Liver (tissue), 9 donors: ENCODE measurements around the gene TMX2. TPM values are rescaled to one million over a fixed set of nuclear protein-coding genes. Genes with fewer than 3 reads are reported as not detected.

Experiments used
- DNase-seq: peaks from one replicate; pipeline ENCODE4 v3.0.0-alpha.2; 2017; ENCODE audit warnings: low spot score
- H3K27ac ChIP-seq, 2 donors: one replicate each; pipeline ENCODE4 v1.7.0; 2013; ENCODE audit warnings: inconsistent platforms in 2 of 2, low read length in 2 of 2, control low read depth in 1 of 2, low read depth in 1 of 2, mild to moderate bottlenecking in 1 of 2
- H3K27me3 ChIP-seq, 4 donors: one replicate each; pipeline versions ENCODE4 v1.6.1 to v1.7.0; 2013; ENCODE audit warnings: low read length in 3 of 4, inconsistent platforms in 1 of 4, mild to moderate bottlenecking in 1 of 4, moderate library complexity in 1 of 4; ENCODE audit not compliant: control insufficient read depth in 4 of 4, insufficient read depth in 4 of 4
- H3K36me3 ChIP-seq, 4 donors: one replicate each; pipeline versions ENCODE4 v1.6.1 to v1.7.0; 2013; ENCODE audit warnings: low read length in 3 of 4, mild to moderate bottlenecking in 3 of 4, low read depth in 1 of 4, moderate library complexity in 1 of 4; ENCODE audit not compliant: control insufficient read depth in 4 of 4, insufficient read depth in 3 of 4
- H3K4me1 ChIP-seq, 4 donors: one replicate each; pipeline versions ENCODE4 v1.6.1 to v1.7.0; 2013; ENCODE audit warnings: low read length in 3 of 4, mild to moderate bottlenecking in 3 of 4, moderate library complexity in 1 of 4; ENCODE audit not compliant: control insufficient read depth in 4 of 4, insufficient read depth in 4 of 4
- H3K4me3 ChIP-seq, 3 donors: one replicate each; pipeline versions ENCODE4 v1.6.1 to v1.7.0; 2013; ENCODE audit warnings: low read length in 3 of 3, control low read depth in 1 of 3, low read depth in 1 of 3, mild to moderate bottlenecking in 1 of 3
- H3K9ac ChIP-seq, 2 donors: one replicate each; pipeline ENCODE4 v1.7.0; 2013; ENCODE audit warnings: low read length in 2 of 2, mild to moderate bottlenecking in 2 of 2, moderate library complexity in 2 of 2, control low read depth in 1 of 2, low read depth in 1 of 2
- H3K9me3 ChIP-seq, 4 donors: one replicate each; pipeline versions ENCODE4 v1.6.1 to v1.7.0; 2013; ENCODE audit warnings: low read length in 3 of 4; ENCODE audit not compliant: control insufficient read depth in 4 of 4
- ATF3 ChIP-seq: IDR thresholded peaks from 2 replicates; pipeline ENCODE4 v1.6.1; 2016; ENCODE audit warnings: antibody characterized with exemption
- CTCF ChIP-seq: fragments of 150-350 bp; IDR thresholded peaks from 2 replicates; pipeline ENCODE4 v1.5.1; 2017; ENCODE audit warnings: improper control_type of control experiment, low read depth, low read length; ENCODE audit not compliant: missing input control
- EGR1 ChIP-seq, 2 donors: IDR thresholded peaks; 2 replicates each; pipeline ENCODE4 v1.6.1; 2016 to 2018; ENCODE audit warnings: antibody characterized with exemption in 2 of 2, low read depth in 2 of 2
- FOXA1 ChIP-seq: IDR thresholded peaks from 2 replicates; pipeline ENCODE4 v1.6.1; 2016; ENCODE audit warnings: antibody characterized with exemption
- FOXA2 ChIP-seq: IDR thresholded peaks from 2 replicates; pipeline ENCODE4 v1.6.1; 2016; ENCODE audit warnings: antibody characterized with exemption
- GABPA ChIP-seq, 2 donors: IDR thresholded peaks in 1 of 2; conservative IDR thresholded peaks in 1 of 2; 2 replicates each; pipeline ENCODE4 v1.6.1; 2016; ENCODE audit warnings: antibody characterized with exemption in 2 of 2, mild to moderate bottlenecking in 1 of 2, moderate library complexity in 1 of 2
- HNF4A ChIP-seq, 2 donors: conservative IDR thresholded peaks; 2 replicates each; pipeline ENCODE4 v1.6.1; 2016; ENCODE audit warnings: antibody characterized with exemption in 2 of 2, mild to moderate bottlenecking in 2 of 2
- HNF4G ChIP-seq: IDR thresholded peaks from 2 replicates; pipeline ENCODE4 v1.6.1; 2016; ENCODE audit warnings: antibody characterized with exemption
- JUND ChIP-seq, 2 donors: IDR thresholded peaks; 2 replicates each; pipeline ENCODE4 v1.6.1; 2016; ENCODE audit warnings: antibody characterized with exemption in 2 of 2
- MAX ChIP-seq: IDR thresholded peaks from 2 replicates; pipeline ENCODE4 v1.6.1; 2016; ENCODE audit warnings: antibody characterized with exemption
- NR2F2 ChIP-seq: IDR thresholded peaks from 2 replicates; pipeline ENCODE4 v1.6.1; 2016; ENCODE audit warnings: antibody characterized with exemption
- RAD21 ChIP-seq, 2 donors: IDR thresholded peaks; 2 replicates each; pipeline ENCODE4 v1.6.1; 2016; ENCODE audit warnings: antibody characterized with exemption in 2 of 2, mild to moderate bottlenecking in 2 of 2
- REST ChIP-seq: IDR thresholded peaks from 2 replicates; pipeline ENCODE4 v1.6.1; 2016; ENCODE audit warnings: antibody characterized with exemption, mild to moderate bottlenecking
- RXRA ChIP-seq, 2 donors: IDR thresholded peaks; 2 replicates each; pipeline ENCODE4 v1.6.1; 2017 to 2018; ENCODE audit warnings: antibody characterized with exemption in 2 of 2, mild to moderate bottlenecking in 1 of 2
- SP1 ChIP-seq: IDR thresholded peaks from 2 replicates; pipeline ENCODE4 v1.6.1; 2018; ENCODE audit warnings: antibody characterized with exemption, mild to moderate bottlenecking
- TAF1 ChIP-seq: conservative IDR thresholded peaks from 2 replicates; pipeline ENCODE4 v1.6.1; 2016; ENCODE audit warnings: antibody characterized with exemption, mild to moderate bottlenecking
- YY1 ChIP-seq: IDR thresholded peaks from 2 replicates; pipeline ENCODE4 v1.6.1; 2016; ENCODE audit warnings: antibody characterized with exemption, mild to moderate bottlenecking
- ZBTB33 ChIP-seq: IDR thresholded peaks from 2 replicates; pipeline ENCODE4 v1.6.1; 2016; ENCODE audit warnings: antibody characterized with exemption
- WGBS: extraction: QIAGEN DNeasy Blood & Tissue Kit; methylation state at CpG from one replicate; pipeline ENCODE4 v1.1.7; 2013; 5-methylcytosine and 5-hydroxymethylcytosine counted together
- polyA plus RNA-seq, 2 donors: library from polyadenylated mRNA; stranded (reverse) in 1 of 2; unstranded in 1 of 2; fragments of 200-250 nt in 1 of 2; fragments of >200 nt in 1 of 2; fragmentation: Nextera tagmentation in 1 of 2; extraction: Ambion mirVana in 1 of 2; gene quantifications; one replicate each; pipeline versions ENCODE4 v1.2.1 to v1.2.3, GENCODE V29; 2013 to 2015
- total RNA-seq, 2 donors: library from RNA; depleted of rRNA; stranded (reverse); fragments of >200 nt; gene quantifications; one replicate each; pipeline ENCODE4 v1.2.3, GENCODE V29; 2014
- donor health status: healthy.
- donor health status: healthy.
- donor health status: healthy.
- donor health status: healthy.
- donor health status: healthy.

The TMX2 gene
- total and polyA plus RNA-seq, 4 donors = 43.3 to 70.9 (median 59.1) TPM

- no peak overlapping the region for H3K27ac ChIP-seq
- H3K9me3 ChIP-seq = no peaks in the 10 kb centered on the region
- H3K9ac ChIP-seq = no peak overlapping the region
- no peak for DNase-seq
- no peaks in the 10 kb centered on the region for H3K27me3 ChIP-seq
- peaks cover 0 to 4% (median 3%) of the 10 kb centered on the region in 4 donors for H3K36me3 ChIP-seq
- WGBS = 98% methylated on average over 1 of the region's 1 CpG
- TF ChIP-seq MAX = no peak
- no peak for TF ChIP-seq ATF3
- no peak overlapping the region for H3K4me3 ChIP-seq
- H3K4me1 ChIP-seq = no peaks in the 10 kb centered on the region
Measured at GRCh38 chr11:57732661-57733060, 20.3 kb downstream of the TMX2 start.

GRCh38 chr11:57735619-57736298, 23.4 kb downstream of the TMX2 start:
- 79% methylated on average over 3 of the region's 3 CpGs for WGBS
- Histone ChIP-seq H3K4me3 (no peak overlapping the region), H3K36me3 (peaks cover 4 to 18% (median 10%) of the 10 kb centered on the region in 4 donors), H3K9me3 (no peaks in the 10 kb centered on the region), H3K4me1 (peaks cover 0 to 4% (median under 1%) of the 10 kb centered on the region in 4 donors), H3K27me3 (no peaks in the 10 kb centered on the region), H3K9ac (peak overlapping the region in 1 of 2 donors; percentile 24), H3K27ac (no peak overlapping the region)
- TF ChIP-seq FOXA1 (no peak), GABPA (IDR thresholded peaks at IDR 0.05 in 1 of 2, conservative IDR thresholded peaks at IDR 0.05 in 1 of 2) (no peak), RAD21 (IDR thresholded peaks at IDR 0.05) (no peak), SP1 (no peak), YY1 (no peak), MAX (no peak), ATF3 (no peak), EGR1 (IDR thresholded peaks at IDR 0.05; ENCODE audit: low read depth in 2 of 2) (no peak), FOXA2 (no peak), JUND (IDR thresholded peaks at IDR 0.05) (no peak), TAF1 (no peak), CTCF (no peak), HNF4G (no peak), NR2F2 (no peak), HNF4A (conservative IDR thresholded peaks at IDR 0.05) (no peak), ZBTB33 (no peak), REST (no peak), RXRA (IDR thresholded peaks at IDR 0.05) (no peak)
- no peak for DNase-seq
